HK-2 (cell line): ENCODE results near the gene ZNF778.

Source experiments
- DNase-seq: peaks from one replicate; pipeline ENCODE4 v3.0.0-alpha.2; 2018; ENCODE audit not compliant: unreplicated experiment

ZNF778 gene

DNA sequence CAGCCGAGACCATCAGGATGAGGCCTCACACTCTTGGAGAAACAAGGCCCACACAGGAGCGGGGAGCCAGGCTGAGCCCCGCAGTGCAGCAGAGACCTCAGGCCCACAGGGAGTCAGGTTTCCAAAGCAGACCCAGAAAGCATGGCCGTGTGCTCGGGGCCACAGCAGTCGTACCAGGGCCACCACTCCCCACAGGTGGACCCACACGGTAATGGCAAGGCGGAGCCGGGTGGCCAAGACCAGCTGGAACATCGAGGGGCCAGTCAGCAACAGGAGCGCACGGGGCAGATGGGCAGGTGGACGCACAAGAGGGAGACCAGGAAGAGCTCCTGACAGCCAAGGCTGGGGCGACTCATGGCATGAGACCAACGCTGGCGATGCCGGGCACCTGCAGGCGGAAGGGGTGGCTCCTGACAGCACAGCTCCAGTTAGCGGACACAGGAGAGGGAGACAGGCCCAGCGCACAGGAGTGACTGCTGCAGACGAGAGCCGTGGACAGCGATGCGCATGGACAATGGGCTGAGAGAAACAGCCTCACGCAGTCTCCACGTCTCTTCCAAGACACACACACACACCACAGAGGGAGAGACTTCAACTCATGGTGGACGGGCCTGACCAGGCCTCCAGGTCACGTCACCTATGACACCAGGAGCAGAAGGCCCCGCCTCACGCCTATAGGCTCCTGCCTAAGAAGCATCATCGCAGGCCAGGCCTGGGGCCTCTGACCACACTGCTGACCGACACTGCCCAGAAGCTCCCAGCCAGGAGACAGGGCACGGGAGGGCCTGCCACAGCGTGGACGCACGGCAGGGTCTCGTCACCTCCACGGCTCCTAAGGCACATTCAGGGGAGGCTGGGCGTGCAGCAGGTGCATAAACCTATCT is 58.6 kb downstream of the ZNF778 start:
- DNase-seq = no peak

DNA sequence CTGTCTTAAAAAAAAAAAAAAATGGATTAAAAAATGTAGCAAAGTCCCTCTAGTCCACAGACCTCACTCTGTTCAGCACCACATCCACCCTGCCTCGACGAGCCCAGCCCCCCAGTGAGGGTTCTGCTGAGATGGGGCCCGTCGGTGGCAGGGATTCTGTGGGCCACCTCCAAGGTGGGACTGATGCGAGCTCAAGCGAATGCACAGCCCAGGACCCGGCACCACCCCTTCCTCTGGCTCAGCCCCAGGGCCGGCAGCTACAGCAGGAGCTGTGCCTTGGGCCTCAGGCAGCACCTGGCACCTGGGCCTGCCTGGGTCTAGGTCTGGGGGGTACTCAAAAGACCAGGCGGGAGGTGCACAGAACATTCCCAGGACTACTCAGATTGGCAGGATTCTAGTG is 59.5 kb downstream of the ZNF778 start:
- DNase-seq = no peak

GRCh38 chr16:89277641-89278341 is 60.3 kb downstream of the ZNF778 start:
- no peak for DNase-seq

- no peak for DNase-seq
Measured at GRCh38 chr16:89278441-89279240, 61.1 kb downstream of the ZNF778 start.

- no peak for DNase-seq
Measured at GRCh38 chr16:89279666-89280481, 62.4 kb downstream of the ZNF778 start.

GRCh38 chr16:89280546-89281188 is 63.2 kb downstream of the ZNF778 start:
- no peak for DNase-seq

- no peak for DNase-seq
Measured at GRCh38 chr16:89281189-89281577, 63.7 kb downstream of the ZNF778 start.

GRCh38 chr16:89281829-89282228 is 64.3 kb downstream of the ZNF778 start:
- DNase-seq = no peak

- DNase-seq = no peak
Measured at GRCh38 chr16:89282523-89282922, 65.0 kb downstream of the ZNF778 start.

DNA sequence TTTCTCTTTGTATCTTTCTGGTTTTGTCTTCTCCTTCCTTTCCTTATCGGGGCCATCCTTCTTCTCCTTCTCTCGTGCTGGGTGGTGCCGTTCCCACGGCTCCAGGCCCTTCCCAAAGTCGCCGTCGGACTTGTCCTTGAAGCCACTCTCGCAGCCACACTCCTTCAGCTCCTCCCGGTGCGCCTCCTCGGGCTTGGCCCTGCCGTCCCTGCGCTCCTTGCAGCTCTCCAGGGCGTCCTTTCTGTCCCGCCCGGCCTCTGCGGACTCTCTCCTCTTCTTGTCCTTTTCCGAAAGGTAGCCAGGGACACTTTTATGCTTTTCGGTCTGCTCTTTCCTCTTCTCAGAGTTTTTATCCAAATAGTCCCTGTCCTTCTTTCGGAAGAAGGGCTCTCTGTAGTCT is 65.9 kb downstream of the ZNF778 start:
- DNase-seq = no peak

DNA sequence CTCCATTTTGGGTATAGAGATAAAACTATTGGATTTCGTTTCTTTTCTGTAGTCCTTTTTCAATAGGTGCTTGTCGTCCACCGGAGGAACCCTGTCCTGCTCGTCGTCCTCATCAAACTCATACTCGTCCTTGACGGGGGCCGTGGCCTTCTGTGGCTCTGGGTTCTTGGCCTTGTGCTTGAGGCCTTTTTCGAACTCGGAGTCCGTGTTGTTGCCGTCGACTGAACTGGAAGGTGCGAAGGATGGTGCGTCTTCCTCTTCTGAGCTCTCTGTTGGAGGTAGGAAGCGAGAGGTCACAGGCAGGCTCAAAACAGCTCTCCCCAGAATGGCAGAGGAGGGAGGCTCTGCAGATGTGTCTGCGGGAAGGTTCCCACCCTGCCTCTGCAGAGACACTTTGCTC is 67.9 kb downstream of the ZNF778 start:
- no peak for DNase-seq

GRCh38 chr16:89286096-89286495 is 68.6 kb downstream of the ZNF778 start:
- no peak for DNase-seq
